ENCODE data around the gene SPCS2. TPM values are rescaled to one million over a fixed set of nuclear protein-coding genes. Genes with fewer than 3 reads are reported as not detected.

SPCS2 gene
- total and polyA plus RNA-seq, 2 of the 8 experiments (the other 6 are each of a cell fraction or from before 2014, with no cell fraction given): 92.7 to 161 TPM

- no peaks in the 10 kb centered on the region for H3K79me1 ChIP-seq (ENCODE audit: low read depth, low read length)
- POLR2A ChIA-PET (ENCODE audit: partially characterized antibody): no interaction called here
- H2BK15ac ChIP-seq (ENCODE audit: low read length): no peak overlapping the region
- no peak overlapping the region for H2AFZ ChIP-seq (ENCODE audit: low read length)
- DNase-seq (ENCODE audit: low read depth in 1 of 2, low spot score in 2 of 2) (no peak), FAIRE-seq (no peak)
- H3K27me3 ChIP-seq (replicated peaks in 1 of 4; ENCODE audit: control insufficient read depth in 3 of 4, extremely low read depth in 1 of 4, insufficient read depth in 3 of 4, low read length in 3 of 4): no peaks in the 10 kb centered on the region
- no peak overlapping the region for H3K56ac ChIP-seq (replicated peaks; ENCODE audit: insufficient read length, low read depth, low read length)
- no peak overlapping the region for H2BK5ac ChIP-seq (ENCODE audit: low read depth, low read length)
- H3K4me2 ChIP-seq (ENCODE audit: insufficient read depth in 1 of 2, low read depth in 2 of 2, low read length in 2 of 2): no peak overlapping the region
- H3K36me3 ChIP-seq (ENCODE audit: control insufficient read depth in 2 of 4, insufficient read depth in 4 of 4, low read length in 3 of 4): no peaks in the 10 kb centered on the region; a peak in 1 of 8 replicates
- H3K4ac ChIP-seq (replicated peaks; ENCODE audit: insufficient read length, low read depth, low read length): no peak overlapping the region
- no peak overlapping the region; a peak in 1 of 7 replicates for H3K9ac ChIP-seq (replicated peaks in 1 of 4; ENCODE audit: extremely low read depth in 1 of 4, low read depth in 3 of 4, low read length in 3 of 4)
- no peaks in the 10 kb centered on the region for H4K20me1 ChIP-seq (replicated peaks in 1 of 2; ENCODE audit: control insufficient read depth in 1 of 2, insufficient read depth in 2 of 2, low read length in 2 of 2)
- H2BK120ac ChIP-seq (replicated peaks; ENCODE audit: low read depth, low read length): no peak overlapping the region
- H4K8ac ChIP-seq (ENCODE audit: extremely low read depth, insufficient read depth, low read length): no peak overlapping the region
- no peaks in the 10 kb centered on the region for H3K9me3 ChIP-seq (ENCODE audit: insufficient read depth in 2 of 2, low read depth in 1 of 2, low read length in 1 of 2)
- H3K27ac ChIP-seq (ENCODE audit: low read depth, low read length): no peak overlapping the region
- no peaks in the 10 kb centered on the region for H3K23me2 ChIP-seq (ENCODE audit: low read depth, low read length)
- H2AK5ac ChIP-seq (ENCODE audit: low read depth, low read length): no peak overlapping the region
- H2BK12ac ChIP-seq (ENCODE audit: low read depth, low read length): no peak overlapping the region
- CTCF ChIA-PET (ENCODE audit: partially characterized antibody): interaction anchor here (1.1 to 2.0 kb wide), 4 partner anchors 9 to 99 kb away, joined by 3 to 5 read pairs (median 4); no protein-coding TSS in a partner anchor
- H3K14ac ChIP-seq (ENCODE audit: insufficient read length): no peak overlapping the region
- no peak overlapping the region for H4K5ac ChIP-seq (ENCODE audit: insufficient read length, low read depth, low read length)
- H3K79me2 ChIP-seq (ENCODE audit: control insufficient read depth in 1 of 2, insufficient read depth in 2 of 2, low read length in 2 of 2): no peaks in the 10 kb centered on the region
- H3K18ac ChIP-seq (ENCODE audit: extremely low read depth, low read length): no peak overlapping the region
- no peak overlapping the region for H3K4me3 ChIP-seq (ENCODE audit: extremely low read depth in 1 of 4, insufficient read depth in 2 of 4, low read depth in 3 of 4, low read length in 4 of 4)
- H3K23ac ChIP-seq (ENCODE audit: insufficient read length): no peak overlapping the region
- no peak overlapping the region for H4K91ac ChIP-seq (replicated peaks; ENCODE audit: insufficient read length, low read length)
- H3K4me1 ChIP-seq (replicated peaks in 1 of 4; ENCODE audit: control insufficient read depth in 3 of 4, insufficient read depth in 4 of 4, low read length in 3 of 4): no peaks in the 10 kb centered on the region
- no peak overlapping the region for H2BK20ac ChIP-seq (ENCODE audit: low read length)
- TF ChIP-seq CTBP2 (IDR thresholded peaks at IDR 0.05; ENCODE audit: borderline replicate concordance, insufficient read depth, insufficient read length, low read length) (no peak), GABPA (IDR thresholded peaks at IDR 0.05; ENCODE audit: borderline replicate concordance, insufficient read depth, low read length) (no peak), SP4 (IDR thresholded peaks at IDR 0.05; ENCODE audit: low read length) (no peak), HDAC2 (IDR thresholded peaks at IDR 0.05; ENCODE audit: borderline replicate concordance in 1 of 2, low read depth in 2 of 2, low read length in 2 of 2) (no peak), JUND (IDR thresholded peaks at IDR 0.05; ENCODE audit: low read length) (no peak), SIX5 (IDR thresholded peaks at IDR 0.05; ENCODE audit: low read depth, low read length) (no peak), KDM5A (IDR thresholded peaks at IDR 0.05; ENCODE audit: low read length) (no peak), BRCA1 (IDR thresholded peaks at IDR 0.05; ENCODE audit: low read depth, low read length) (no peak), SAP30 (IDR thresholded peaks at IDR 0.05; ENCODE audit: insufficient read depth, insufficient replicate concordance, low read length) (no peak), SIN3A (conservative IDR thresholded peaks at IDR 0.05 in 1 of 2, IDR thresholded peaks at IDR 0.05 in 1 of 2; ENCODE audit: low read depth in 1 of 2, low read length in 2 of 2) (no peak), TEAD4 (IDR thresholded peaks at IDR 0.05; ENCODE audit: low read depth, low read length) (no peak), NANOG (IDR thresholded peaks at IDR 0.05; ENCODE audit: insufficient read depth, low read depth, low read length, poor library complexity, severe bottlenecking) (no peak), CHD1 (IDR thresholded peaks at IDR 0.05; ENCODE audit: low read depth, low read length) (no peak)
- TF ChIP-seq, protein P1, sequence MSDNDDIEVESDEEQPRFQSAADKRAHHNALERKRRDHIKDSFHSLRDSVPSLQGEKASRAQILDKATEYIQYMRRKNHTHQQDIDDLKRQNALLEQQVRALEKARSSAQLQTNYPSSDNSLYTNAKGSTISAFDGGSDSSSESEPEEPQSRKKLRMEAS (IDR thresholded peaks at IDR 0.05): no peak
Observed at GRCh38 chr11:74923125-74923524, 25.9 kb upstream of the SPCS2 start.

Measured in H1 (cell line).